PC-9 (cell line): Measurements from ENCODE around the gene PPP1R16B. TPM values are rescaled to one million over a fixed set of nuclear protein-coding genes. Genes with fewer than 3 reads are reported as not detected.

Source experiments
- BruUV-seq: library from RNA; stranded (reverse); fragments of 400-500 nt; replicated peaks from 2 replicates; lab custom pipeline; 2021; lab: Mats Ljungman, UMichigan
- CTCF ChIA-PET: fragments of 300-600 bp; sonication (Branson Sonifier 250); formaldehyde crosslinking; loops from one replicate; lab custom pipeline; 2022; ENCODE audit warnings: antibody characterized with exemption; lab: Charles Lee
- POLR2A ChIA-PET: fragments of 300-600 bp; sonication (Branson Sonifier 250); formaldehyde crosslinking; loops from one replicate; lab custom pipeline; 2022; ENCODE audit warnings: antibody characterized with exemption; ENCODE audit not compliant: unreplicated experiment; lab: Charles Lee
- DNase-seq, 2 experiments: peaks; one replicate each; pipeline versions ENCODE4 v3.0.0 to v3.0.0-alpha.2; 2015 to 2022; ENCODE audit warnings: mixed read lengths in 1 of 2
- H2AFZ ChIP-seq: fragments of 200-600 bp; sonication (generic); 2 replicates; pipeline ENCODE4 v1.8.1; 2017; ENCODE audit warnings: antibody characterized with exemption
- H3F3A ChIP-seq: fragments of 200-600 bp; sonication (generic); 2 replicates; pipeline ENCODE4 v1.8.1; 2017; ENCODE audit warnings: antibody characterized with exemption, mild to moderate bottlenecking, low read depth; ENCODE audit not compliant: insufficient read depth
- H3K27ac ChIP-seq: fragments of 200-600 bp; sonication (generic); 2 replicates; pipeline ENCODE4 v1.6.1; 2016; ENCODE audit warnings: mixed run types
- H3K27me3 ChIP-seq: fragments of 200-600 bp; sonication (generic); 2 replicates; pipeline ENCODE4 v1.6.1; 2016; ENCODE audit warnings: low read depth, mixed run types; ENCODE audit not compliant: insufficient read depth
- H3K36me3 ChIP-seq: fragments of 200-600 bp; sonication (generic); 2 replicates; pipeline ENCODE4 v1.6.1; 2016; ENCODE audit warnings: low read depth, mixed run types
- H3K4me1 ChIP-seq: fragments of 200-600 bp; sonication (generic); replicated peaks from 2 replicates; pipeline ENCODE4 v1.6.1; 2016; ENCODE audit warnings: mixed run types; ENCODE audit not compliant: insufficient read depth
- H3K4me2 ChIP-seq: fragments of 200-600 bp; sonication (generic); 2 replicates; pipeline ENCODE4 v1.6.1; 2017; ENCODE audit warnings: mixed run types
- H3K4me3 ChIP-seq: fragments of 200-600 bp; sonication (generic); 2 replicates; pipeline ENCODE4 v1.6.1; 2016; ENCODE audit warnings: mixed run types
- H3K79me2 ChIP-seq: fragments of 200-600 bp; sonication (generic); 2 replicates; pipeline ENCODE4 v1.6.1; 2017; ENCODE audit warnings: low read depth, mixed run types
- H3K9me2 ChIP-seq: fragments of 200-600 bp; sonication (generic); 2 replicates; pipeline ENCODE4 v1.8.1; 2017; ENCODE audit warnings: mild to moderate bottlenecking; ENCODE audit not compliant: insufficient read depth
- H3K9me3 ChIP-seq: fragments of 200-600 bp; sonication (generic); 2 replicates; pipeline ENCODE4 v1.8.1; 2016; ENCODE audit warnings: low read depth; ENCODE audit not compliant: insufficient read depth
- H4K20me1 ChIP-seq: fragments of 200-600 bp; sonication (generic); 2 replicates; pipeline ENCODE4 v1.8.1; 2017; ENCODE audit not compliant: insufficient read depth
- EZH2 ChIP-seq: fragments of 200-600 bp; sonication (generic); IDR thresholded peaks from 2 replicates; pipeline ENCODE4 v1.8.0; 2017; ENCODE audit warnings: antibody characterized with exemption, low read depth
- intact Hi-C: fragments of 100-400 bp; cut with micrococcal nuclease; formaldehyde crosslinking; loops from one replicate; pipeline ENCODE4 v1.10.0; 2022; ENCODE audit not compliant: unreplicated experiment
- total RNA-seq: library from RNA; stranded (reverse); gene quantifications from 2 replicates; pipeline ENCODE4 v1.2.3, GENCODE V29; 2021
- TF ChIP-seq, protein P1 (sequence below): fragments of 200-600 bp; sonication (generic); conservative IDR thresholded peaks from 2 replicates; pipeline ENCODE4 v1.6.1; 2017; ENCODE audit warnings: mixed run types, antibody characterized with exemption, mild to moderate bottlenecking, moderate library complexity

The PPP1R16B gene
- total RNA-seq, 1 experiment from 2014 or later: not detected

DNA sequence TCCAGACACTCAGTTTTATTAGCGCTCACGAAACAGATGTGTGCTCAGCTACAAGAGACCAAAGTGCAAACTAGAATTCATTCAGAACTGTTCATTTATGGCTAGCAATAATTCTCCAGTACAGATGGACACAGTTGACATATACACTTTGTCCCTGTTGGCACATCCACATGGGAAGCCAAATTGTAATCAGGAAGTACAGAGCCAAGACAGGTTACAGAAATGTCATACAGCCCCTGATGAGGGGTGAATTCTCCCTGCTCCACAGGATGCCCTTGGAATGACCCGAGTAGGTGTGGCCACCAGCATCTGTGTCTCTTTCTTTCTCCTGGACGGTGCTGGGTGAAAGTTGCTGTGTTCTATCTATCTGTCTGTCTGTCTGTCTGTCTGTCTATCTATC is 164.2 kb downstream of the PPP1R16B start:
- H3K4me1 ChIP-seq: peaks cover 8% of the 10 kb centered on the region; the same call in 1 of the 2 replicates
- H4K20me1 ChIP-seq: no peaks in the 10 kb centered on the region
- no peak overlapping the region for H2AFZ ChIP-seq
- H3K79me2 ChIP-seq: peaks cover 16% of the 10 kb centered on the region
- intact Hi-C loops: no loop called here
- ChIA-PET POLR2A (no interaction called here), CTCF (no interaction called here)
- peak in 1 of 2 experiments; percentile 35 for DNase-seq
- H3K36me3 ChIP-seq: peaks cover 30% of the 10 kb centered on the region
- H3K4me3 ChIP-seq: no peak overlapping the region
- no peaks in the 10 kb centered on the region for H3K27me3 ChIP-seq
- no peak overlapping the region for H3K4me2 ChIP-seq
- H3K9me2 ChIP-seq: no peaks in the 10 kb centered on the region
- peak overlapping the region; percentile 70 for H3K27ac ChIP-seq
- 0 out of 2 replicates have a peak, but pooled peaks cover 6% of the 10 kb centered on the region for H3F3A ChIP-seq
- BruUV-seq: no TSS peak
- no peaks in the 10 kb centered on the region for H3K9me3 ChIP-seq
- TF ChIP-seq, protein P1, sequence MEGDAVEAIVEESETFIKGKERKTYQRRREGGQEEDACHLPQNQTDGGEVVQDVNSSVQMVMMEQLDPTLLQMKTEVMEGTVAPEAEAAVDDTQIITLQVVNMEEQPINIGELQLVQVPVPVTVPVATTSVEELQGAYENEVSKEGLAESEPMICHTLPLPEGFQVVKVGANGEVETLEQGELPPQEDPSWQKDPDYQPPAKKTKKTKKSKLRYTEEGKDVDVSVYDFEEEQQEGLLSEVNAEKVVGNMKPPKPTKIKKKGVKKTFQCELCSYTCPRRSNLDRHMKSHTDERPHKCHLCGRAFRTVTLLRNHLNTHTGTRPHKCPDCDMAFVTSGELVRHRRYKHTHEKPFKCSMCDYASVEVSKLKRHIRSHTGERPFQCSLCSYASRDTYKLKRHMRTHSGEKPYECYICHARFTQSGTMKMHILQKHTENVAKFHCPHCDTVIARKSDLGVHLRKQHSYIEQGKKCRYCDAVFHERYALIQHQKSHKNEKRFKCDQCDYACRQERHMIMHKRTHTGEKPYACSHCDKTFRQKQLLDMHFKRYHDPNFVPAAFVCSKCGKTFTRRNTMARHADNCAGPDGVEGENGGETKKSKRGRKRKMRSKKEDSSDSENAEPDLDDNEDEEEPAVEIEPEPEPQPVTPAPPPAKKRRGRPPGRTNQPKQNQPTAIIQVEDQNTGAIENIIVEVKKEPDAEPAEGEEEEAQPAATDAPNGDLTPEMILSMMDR: no peak
- no peak for TF ChIP-seq EZH2

DNA sequence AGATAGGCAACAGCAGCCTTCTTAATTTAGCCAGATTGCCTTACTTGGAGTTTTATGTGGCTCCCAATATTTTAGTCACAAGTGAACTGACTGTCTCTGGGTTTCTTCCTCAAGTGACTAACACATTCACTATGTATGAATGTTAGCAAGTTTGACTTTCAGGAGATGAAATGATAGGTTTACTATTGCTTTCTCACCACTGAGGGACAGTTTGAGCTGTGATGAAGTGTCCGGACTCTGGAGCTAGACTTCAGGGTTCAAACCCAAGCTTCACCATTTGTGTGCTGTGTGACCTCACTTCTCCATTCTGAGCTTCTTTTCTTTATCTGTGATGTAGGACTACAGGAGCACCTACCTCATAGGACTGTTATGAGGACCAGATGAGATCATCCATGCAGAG is 164.8 kb downstream of the PPP1R16B start:
- Histone ChIP-seq H3K4me1 (peaks cover 8% of the 10 kb centered on the region; the same call in 1 of the 2 replicates), H2AFZ (no peak overlapping the region), H3K9me2 (no peaks in the 10 kb centered on the region), H3K4me2 (no peak overlapping the region), H3F3A (0 out of 2 replicates have a peak, but pooled peaks cover 6% of the 10 kb centered on the region), H3K79me2 (peaks cover 11% of the 10 kb centered on the region), H3K27ac (peak overlapping the region; percentile 70), H4K20me1 (peaks cover 3% of the 10 kb centered on the region; the same call in 1 of the 2 replicates), H3K27me3 (no peaks in the 10 kb centered on the region), H3K36me3 (peaks cover 30% of the 10 kb centered on the region), H3K9me3 (no peaks in the 10 kb centered on the region), H3K4me3 (no peak overlapping the region)
- intact Hi-C loops: no loop called here
- TF ChIP-seq EZH2: no peak
- TF ChIP-seq, protein P1: no peak
- CTCF ChIA-PET: no interaction called here
- POLR2A ChIA-PET: interaction anchor here (0.7 kb wide), 1 partner anchor 8 kb away, joined by 8 read pairs; the partner anchor contains the start of gene DHX35
- DNase-seq: peak in 1 of 2 experiments; percentile 81
- no TSS peak for BruUV-seq

Other genes starting within 250 kb of the PPP1R16B start
- gene ADIG, start 224.5 kb upstream of the PPP1R16B start, total RNA-seq: not detected in 2 replicates
- gene ARHGAP40, start 203.9 kb upstream of the PPP1R16B start, total RNA-seq: 0.92 and 1.8 TPM in 2 replicates
- not detected in 2 replicates for gene SLC32A1, start 81.2 kb upstream of the PPP1R16B start, total RNA-seq
- gene ACTR5, start 57.2 kb upstream of the PPP1R16B start, total RNA-seq: 7.8 and 10.1 TPM in 2 replicates
- gene FAM83D, start 120.7 kb downstream of the PPP1R16B start, total RNA-seq: 44.6 and 57.3 TPM in 2 replicates
- gene DHX35, start 156.6 kb downstream of the PPP1R16B start, total RNA-seq: 12.1 and 12.6 TPM in 2 replicates